Activated T-helper 1 cell treated with Interleukin-2 at 50 U/mL for 16 hours (primary cell): ENCODE results near the gene CELA3B.
A peak's percentile ranks its signal among the peaks of the same experiment; 100 is the strongest.
"Not testable (repeated sequence)": the region's sequence is repeated elsewhere in the genome, so short reads cannot be mapped to it uniquely, and the experiment has no call there.

Source experiments
- DNase-seq: peaks from one replicate; pipeline ENCODE4 v3.0.0-alpha.2; 2020; ENCODE audit warnings: low read depth

CELA3B gene

DNA sequence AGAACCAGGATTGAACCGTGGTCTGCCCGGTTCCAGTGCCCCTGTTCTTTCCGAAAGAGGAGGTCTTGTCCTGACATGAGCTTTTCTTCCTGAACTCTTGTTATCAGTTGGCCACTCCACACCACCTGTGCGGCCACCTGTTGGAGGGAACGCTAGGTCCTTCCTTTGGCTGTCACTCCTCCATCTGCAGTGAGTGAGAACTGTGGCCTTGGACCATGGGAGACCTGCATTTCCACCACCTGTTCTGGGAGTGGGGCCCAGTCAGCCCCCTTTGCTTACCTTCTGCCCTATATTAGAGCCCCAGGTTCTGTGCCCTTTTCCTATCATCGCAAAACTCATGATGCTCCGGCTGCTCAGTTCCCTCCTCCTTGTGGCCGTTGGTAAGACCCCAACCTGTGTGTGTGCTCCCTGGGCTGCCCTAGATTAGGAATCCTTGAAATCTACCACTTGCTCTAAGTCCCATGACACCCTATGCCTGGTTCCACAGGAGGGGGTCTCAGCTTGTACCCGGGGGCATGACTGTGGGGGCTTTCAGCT lies at the start of gene CELA3B:
Gene CELA3B (plus strand): TSS at position 320 of the 537 bp plus-strand sequence. CDS start 18 bp downstream, at position 338.
- not testable (repeated sequence) for DNase-seq

DNA sequence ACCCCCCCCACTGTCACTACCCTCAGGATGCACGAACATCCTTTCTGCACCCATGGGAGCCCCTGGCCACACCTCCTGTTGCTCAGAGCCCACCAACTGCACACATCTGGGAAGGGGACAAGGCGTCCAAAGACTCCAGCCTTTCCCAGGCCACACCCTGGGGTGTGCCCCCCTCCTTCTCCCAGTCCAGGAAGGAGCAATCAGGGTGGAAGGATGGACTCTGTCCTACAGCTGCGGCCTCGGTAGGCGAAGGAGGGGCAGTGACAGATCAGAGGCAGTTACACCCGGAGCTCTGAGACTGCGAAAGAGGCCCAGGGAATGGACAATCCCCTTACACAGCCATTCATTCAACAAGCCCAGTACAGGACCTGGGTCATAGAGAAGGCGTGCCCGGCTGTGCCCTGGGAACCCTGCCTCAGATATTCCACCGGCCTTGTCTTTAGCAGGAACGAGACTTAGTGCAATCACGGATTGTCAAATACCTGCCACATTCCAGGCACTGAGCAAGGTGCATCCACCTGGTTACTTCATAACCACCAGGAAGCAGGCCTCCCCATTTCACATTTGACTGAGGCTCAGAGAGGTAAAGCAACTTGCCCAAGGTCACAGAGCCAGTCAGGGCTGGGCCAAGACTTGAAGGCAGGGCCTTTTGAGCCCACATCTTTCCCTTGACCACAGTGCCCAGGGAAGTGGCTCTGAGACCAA lies 49.1 kb upstream of the CELA3B start:
- no peak for DNase-seq

- DNase-seq, result no peak
Measured at GRCh38 chr1:21930080-21930571, 46.7 kb upstream of the CELA3B start.

GRCh38 chr1:21930629-21931170 lies 46.1 kb upstream of the CELA3B start:
- DNase-seq, result no peak

DNA sequence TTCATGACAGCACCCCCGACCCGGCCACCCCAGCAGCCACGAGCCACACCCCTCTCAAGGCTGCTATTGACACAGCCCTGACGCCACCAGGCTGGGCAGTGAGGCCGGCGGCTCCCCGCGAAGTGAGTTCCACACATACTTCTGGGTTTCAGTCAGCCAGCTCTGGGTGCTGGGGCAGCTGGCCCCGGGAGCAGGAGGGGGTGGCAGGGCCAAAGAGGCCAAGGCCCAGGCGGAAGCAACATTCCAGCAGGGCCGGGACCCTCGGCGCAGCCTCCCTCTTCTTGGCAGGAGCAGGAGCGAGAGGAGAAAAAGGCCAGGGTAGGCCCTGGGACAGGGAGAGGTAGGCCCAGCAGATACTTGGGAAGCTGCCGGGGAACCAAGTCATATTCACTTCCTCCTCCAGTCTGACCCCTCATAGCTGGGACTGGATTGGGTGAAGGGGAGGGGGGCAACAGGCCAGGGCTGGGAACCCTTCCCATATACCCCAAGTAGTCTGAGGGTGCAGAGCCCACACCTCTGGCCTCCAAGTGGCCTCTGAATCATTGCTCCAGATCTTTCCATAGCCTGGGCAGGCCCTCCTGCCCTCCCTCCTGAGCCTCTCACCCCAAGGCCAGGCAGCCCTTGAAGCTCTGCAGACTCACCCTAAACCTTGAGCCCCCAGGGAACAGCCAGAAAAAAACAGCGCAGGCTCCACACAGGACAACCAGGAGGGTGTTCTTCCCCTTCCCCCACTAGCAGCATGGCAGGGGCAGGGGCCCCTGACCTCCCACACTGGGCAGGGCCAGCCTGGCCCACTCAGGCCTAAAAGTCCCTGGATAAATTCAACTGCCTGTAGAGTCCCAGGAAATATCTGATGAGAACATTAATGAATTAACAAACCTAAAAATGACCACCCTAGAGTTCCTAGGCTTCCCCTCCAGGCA lies 45.4 kb upstream of the CELA3B start:
- DNase-seq, result no peak

GRCh38 chr1:21932127-21932526 lies 44.7 kb upstream of the CELA3B start:
- DNase-seq, result no peak

GRCh38 chr1:21933397-21934248 lies 43.2 kb upstream of the CELA3B start:
- no peak for DNase-seq

GRCh38 chr1:21935393-21935804 lies 41.4 kb upstream of the CELA3B start:
- DNase-seq, result no peak

DNA sequence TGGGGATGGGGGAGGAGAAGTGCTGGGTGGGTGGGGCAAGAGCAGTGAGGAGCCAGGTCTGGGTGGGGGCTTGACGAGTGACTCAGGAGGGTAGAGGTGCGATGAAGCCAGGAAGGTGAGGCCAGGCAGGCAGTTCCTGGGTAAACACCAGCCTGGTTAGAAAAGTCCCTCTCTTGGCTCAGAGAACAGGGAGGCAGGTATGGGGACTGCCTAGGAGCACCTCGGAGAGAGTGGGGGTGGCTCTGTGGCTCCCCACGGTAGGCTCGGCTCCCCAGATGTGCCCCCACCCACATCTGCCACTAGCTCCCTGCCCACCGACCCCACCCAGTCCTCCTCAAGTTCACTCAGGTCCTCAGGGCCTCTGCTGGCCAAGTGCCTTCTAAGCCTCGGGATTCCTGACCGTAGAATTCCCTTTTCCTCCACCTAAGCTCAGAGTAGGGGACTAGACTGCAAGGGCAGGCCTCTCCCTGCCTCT lies 40.9 kb upstream of the CELA3B start:
- DNase-seq, result no peak

DNA sequence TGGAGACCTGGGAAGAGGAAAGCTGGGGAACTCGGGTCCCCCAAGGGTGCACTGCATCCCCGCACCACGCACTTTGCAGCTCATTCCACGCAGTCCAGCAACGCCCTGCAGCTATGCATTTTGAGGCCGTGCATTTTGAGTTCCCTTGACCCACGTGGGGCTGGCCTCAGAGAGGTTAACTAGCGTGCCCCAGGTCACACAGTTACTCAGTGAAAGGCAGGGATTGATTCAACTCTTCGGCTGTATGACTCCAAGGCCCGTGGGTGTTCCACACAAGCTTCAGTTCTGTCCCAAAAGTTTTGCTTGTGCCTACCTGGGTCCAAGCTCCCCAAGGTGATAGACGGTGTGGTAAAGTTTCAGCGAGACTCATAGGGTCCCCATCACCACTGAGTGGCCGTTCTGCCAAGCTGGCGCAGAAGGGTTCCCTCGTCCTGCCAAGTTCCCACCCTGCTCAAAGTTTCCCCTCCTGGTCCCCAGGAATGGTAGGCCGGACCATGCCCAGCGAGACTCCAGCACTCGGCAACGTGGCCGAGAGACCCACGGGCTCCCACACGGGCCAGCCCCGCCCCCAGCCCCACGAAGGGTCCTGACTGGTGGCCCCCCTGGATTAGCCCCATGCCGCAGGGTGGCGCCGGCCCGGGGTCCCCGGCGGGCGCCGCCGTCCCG lies 40.3 kb upstream of the CELA3B start:
- no peak for DNase-seq

DNA sequence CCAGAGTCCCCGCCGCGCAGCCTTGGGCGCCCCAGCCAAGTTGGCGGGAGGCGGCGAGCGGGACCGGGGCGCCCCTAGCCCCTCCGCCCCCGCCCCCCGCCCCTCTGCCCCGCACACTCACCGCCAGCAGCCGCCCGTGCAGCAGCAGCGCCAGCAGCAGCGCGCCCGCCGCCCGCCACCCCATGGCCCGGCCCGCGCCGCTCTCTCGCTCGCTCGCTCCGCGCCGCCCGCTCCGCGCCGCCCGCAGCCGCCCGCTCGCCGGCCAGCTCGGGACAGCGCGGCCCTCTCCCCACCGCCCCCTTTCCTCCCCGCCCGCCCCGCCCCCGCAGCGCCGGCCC lies 39.8 kb upstream of the CELA3B start, which contains the start of gene HSPG2:
Gene HSPG2 (minus strand): TSS at position 277 of the 338 bp plus-strand sequence. CDS start 93 bp downstream, at position 184.
- DNase-seq, result no peak

DNA sequence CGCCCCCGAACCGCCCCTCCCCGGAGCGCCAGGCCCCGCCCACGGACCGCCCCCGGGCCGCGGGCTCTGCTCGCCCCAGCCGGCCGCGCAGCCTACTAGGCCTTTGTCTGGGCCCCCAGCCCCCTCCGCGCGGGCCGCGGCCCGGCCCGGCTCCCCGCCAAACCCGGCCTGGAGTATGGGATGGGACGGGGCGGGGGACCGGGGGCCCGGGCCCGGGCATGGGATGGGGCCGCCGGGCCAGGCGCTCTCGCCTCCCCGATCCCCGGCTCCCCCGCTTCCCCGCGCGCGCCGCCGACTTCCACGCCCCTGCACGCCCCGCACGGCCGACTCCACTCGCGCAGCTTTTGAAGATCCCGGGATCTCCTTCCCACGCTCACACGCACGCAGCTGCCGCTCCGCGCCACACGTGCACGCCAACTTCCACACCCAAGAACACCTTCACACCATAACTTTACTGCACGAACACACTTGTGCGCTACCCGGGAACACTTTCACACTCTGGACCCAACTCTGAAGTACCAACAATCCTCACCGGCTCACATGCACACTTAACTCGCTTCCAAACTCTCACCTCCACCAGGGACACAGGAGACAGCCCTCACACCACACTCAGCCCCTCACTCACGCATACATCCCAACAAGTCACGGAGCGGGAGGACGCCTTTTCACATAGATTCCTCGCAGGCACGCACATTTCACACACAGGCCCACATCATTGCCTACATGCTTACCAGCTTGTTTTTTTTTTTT lies 39.3 kb upstream of the CELA3B start:
- DNase-seq, result peak; percentile 56

DNA sequence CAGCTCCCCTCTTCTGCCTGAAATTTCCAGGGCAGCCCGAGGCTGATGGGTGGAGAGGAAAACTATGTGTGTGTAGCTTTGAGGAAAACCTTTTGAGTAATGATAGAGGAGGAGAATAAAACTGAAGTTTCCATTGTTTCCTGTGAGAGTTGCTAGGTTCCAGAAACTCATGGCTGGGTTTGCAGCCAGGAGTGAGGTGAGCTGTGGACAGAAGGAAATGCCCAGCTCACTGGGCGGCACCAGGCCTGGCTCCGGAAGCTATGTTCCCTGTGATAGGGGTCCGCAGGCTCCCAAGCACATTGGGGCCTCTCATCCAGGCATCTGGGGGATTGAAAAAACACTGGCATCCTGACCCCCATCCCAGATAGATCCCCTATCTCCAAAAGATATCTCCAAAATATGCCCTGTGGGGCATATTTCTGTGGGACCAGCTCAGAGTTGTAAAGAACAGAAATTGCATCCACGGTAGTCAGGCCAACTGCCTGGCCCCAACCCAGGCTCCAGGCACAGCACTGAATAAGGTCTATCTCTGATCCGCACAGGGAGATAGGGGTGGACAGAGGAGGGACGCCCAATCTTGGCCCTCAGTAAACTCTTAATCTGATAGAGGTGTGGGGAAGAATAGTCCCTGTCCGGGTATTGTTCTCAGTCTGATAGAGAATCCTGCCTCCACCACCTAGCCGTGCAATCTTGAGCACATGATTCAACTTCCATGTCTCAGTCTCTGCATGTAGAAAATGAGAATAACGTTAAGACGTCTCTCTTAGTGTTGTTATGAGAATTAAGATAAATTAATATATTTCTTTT lies 37.9 kb upstream of the CELA3B start:
- no peak for DNase-seq

- DNase-seq, result no peak
Measured at GRCh38 chr1:21939650-21940374, 37.0 kb upstream of the CELA3B start.

- no peak for DNase-seq
Measured at GRCh38 chr1:21940492-21940891, 36.3 kb upstream of the CELA3B start.

DNA sequence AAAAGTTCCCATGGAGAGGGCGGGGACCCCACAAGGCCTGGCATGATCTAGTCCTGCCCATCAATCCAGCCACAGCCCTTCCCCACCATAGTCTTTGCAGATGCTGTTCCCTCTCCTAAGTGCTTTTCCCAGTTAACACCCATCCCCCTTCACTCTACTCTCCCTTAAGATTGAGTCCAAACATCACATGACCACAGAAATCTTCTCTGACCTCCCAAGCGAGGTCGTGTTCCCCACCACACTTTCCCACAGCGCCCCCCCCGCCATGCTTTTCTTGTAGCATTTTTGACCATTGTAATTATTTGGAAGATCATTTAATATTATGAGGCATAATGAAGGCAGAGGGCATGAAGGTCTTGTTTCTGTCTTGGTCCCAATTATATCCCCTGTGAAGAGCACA lies 35.5 kb upstream of the CELA3B start:
- DNase-seq, result no peak

DNA sequence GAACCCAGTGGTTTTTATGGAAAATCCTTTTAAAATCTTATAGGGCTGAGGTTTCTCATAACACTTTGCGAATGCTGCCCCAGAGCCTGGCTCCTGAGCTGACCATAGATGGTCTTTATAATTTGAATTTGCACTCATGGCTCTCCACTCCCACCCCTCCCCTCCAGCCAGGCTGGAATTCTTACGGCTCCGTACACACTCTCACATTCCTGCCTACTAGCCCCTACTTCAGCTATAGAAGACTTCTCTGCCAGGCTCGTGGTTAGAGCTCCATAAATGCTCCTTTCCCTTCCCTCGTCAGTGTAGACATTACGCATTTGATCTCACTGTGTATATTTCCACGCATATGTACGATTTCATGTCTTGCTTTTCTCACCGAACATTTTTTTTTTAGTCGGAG lies 34.4 kb upstream of the CELA3B start:
- no peak for DNase-seq

DNA sequence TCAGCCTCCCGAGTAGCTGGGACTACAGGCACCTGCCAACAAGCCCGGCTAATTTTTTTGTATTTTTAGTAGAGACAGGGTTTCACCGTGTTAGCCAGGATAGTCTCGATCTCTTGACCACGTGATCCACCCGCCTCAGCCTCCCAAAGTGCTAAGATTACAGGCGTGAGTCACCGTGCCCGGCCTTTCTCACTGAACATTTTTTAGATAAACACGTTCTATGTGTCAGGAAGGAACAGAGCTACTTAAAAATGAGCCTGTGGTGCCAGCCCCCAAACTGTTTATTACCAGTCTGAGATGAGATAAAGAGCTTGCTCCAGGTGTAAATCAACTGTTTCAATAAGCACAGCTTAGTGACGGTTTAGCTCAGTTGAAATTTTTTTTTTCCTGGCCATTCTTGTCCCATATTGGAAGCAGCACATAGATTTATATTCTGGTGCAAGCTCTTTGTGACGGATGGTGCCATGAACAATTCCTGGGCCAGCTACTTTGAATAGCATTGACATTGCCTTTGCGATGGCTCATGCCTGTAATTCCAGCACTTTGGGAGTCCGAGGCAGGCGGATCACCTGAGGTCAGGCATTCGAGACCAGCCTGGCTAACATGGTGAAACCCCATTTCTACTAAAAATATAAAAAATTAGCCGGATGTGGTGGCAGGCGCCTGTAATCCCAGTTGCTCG lies 33.7 kb upstream of the CELA3B start:
- DNase-seq, result not testable (repeated sequence)
